GM12878 (cell line): Measurements from ENCODE around the gene DYNC1LI1.

ENCODE experiments used
- ASH2L ChIP-seq: fragments of 300-600, 200-600 bp; sonication (generic); IDR thresholded peaks from 2 replicates; pipeline ENCODE4 v1.6.1; 2017; ENCODE audit warnings: low read depth, mild to moderate bottlenecking, borderline replicate concordance
- FOS ChIP-seq: IDR thresholded peaks from 3 replicates; pipeline ENCODE4 v1.6.1; 2011; ENCODE audit warnings: borderline replicate concordance; ENCODE audit not compliant: insufficient read length; ENCODE audit errors: extremely low read depth
- PAX5 ChIP-seq: IDR thresholded peaks from 2 replicates; pipeline ENCODE4 v1.6.1; 2011; ENCODE audit warnings: low read depth, low read length, borderline replicate concordance
- POLR2A ChIP-seq: IDR thresholded peaks from 2 replicates; pipeline ENCODE4 v1.6.1; 2011; ENCODE audit warnings: low read depth, mild to moderate bottlenecking, low read length
- TAF1 ChIP-seq: IDR thresholded peaks from 2 replicates; pipeline ENCODE4 v1.6.1; 2011; ENCODE audit warnings: mild to moderate bottlenecking, low read depth, low read length, borderline replicate concordance
- USF1 ChIP-seq: IDR thresholded peaks from 2 replicates; pipeline ENCODE4 v1.6.1; 2011; ENCODE audit warnings: borderline replicate concordance, low read depth, mild to moderate bottlenecking, moderate library complexity, mixed read lengths, low read length; ENCODE audit not compliant: insufficient read depth; ENCODE audit errors: extremely low read length
- ZZZ3 ChIP-seq: IDR thresholded peaks from 2 replicates; pipeline ENCODE4 v1.6.1; 2011; ENCODE audit warnings: low read depth; ENCODE audit not compliant: control insufficient read depth, insufficient read length
- TF ChIP-seq, protein P1 (sequence below): fragments of 450-650 bp; IDR thresholded peaks from 2 replicates; pipeline ENCODE4 v1.6.1; 2017; ENCODE audit warnings: mild to moderate bottlenecking, low read depth, inconsistent platforms; ENCODE audit not compliant: poor library complexity, severe bottlenecking
- TF ChIP-seq, protein P2 (sequence below): fragments of 450-650 bp; IDR thresholded peaks from 2 replicates; pipeline ENCODE4 v1.6.1; 2017; ENCODE audit warnings: mild to moderate bottlenecking
- TF ChIP-seq, protein P3 (sequence below): fragments of 450-650 bp; formaldehyde crosslinking; IDR thresholded peaks from 2 replicates; pipeline ENCODE4 v1.4.0; 2020; ENCODE audit warnings: mild to moderate bottlenecking, moderate library complexity
- TF ChIP-seq, protein P4 (sequence below): IDR thresholded peaks from 2 replicates; pipeline ENCODE4 v1.6.1; 2011; ENCODE audit warnings: mild to moderate bottlenecking, low read depth, low read length, moderate library complexity; ENCODE audit not compliant: insufficient replicate concordance

DNA sequence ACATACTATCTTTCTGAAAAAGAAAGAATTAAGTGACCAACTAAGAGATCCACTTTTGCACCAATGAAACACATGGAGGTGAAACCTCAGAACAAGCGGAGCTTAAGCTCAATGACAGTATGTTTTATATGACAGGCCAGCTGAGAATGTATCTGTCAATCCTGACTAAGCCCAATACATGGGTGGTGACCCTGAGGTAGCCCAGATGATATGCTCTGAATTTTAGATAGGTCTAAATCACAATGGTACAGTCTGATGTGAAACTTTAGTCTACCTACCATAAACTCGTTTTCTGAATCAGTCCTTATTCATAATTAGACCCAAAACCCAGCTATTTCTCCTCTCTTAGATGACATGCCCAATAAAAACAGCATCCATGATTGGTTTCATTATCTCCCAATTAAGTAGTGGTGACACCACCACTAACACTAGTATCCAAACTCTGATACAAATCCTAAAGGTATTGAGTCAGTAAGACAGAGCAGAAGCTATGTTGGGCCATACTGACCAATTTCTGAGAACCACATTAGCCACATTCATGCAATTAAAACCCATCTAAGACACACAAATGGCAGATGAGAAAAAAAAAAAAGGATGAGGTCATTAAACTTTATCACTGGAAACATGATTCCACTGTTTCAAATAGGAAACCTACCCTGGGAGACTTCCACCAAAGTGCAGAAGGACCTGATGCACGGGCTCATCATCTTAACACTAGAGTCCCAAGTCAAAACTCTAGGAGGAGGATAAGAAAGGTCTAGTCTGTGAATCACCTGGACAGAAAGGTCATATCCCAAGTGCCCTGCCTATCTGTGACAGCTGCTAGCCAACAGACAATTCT, 88.6 kb downstream of the DYNC1LI1 start:
- TF ChIP-seq PAX5 (no peak), POLR2A (no peak), USF1 (no peak), TAF1 (no peak), FOS (no peak), ASH2L (no peak), ZZZ3 (no peak)
- TF ChIP-seq, protein P1, sequence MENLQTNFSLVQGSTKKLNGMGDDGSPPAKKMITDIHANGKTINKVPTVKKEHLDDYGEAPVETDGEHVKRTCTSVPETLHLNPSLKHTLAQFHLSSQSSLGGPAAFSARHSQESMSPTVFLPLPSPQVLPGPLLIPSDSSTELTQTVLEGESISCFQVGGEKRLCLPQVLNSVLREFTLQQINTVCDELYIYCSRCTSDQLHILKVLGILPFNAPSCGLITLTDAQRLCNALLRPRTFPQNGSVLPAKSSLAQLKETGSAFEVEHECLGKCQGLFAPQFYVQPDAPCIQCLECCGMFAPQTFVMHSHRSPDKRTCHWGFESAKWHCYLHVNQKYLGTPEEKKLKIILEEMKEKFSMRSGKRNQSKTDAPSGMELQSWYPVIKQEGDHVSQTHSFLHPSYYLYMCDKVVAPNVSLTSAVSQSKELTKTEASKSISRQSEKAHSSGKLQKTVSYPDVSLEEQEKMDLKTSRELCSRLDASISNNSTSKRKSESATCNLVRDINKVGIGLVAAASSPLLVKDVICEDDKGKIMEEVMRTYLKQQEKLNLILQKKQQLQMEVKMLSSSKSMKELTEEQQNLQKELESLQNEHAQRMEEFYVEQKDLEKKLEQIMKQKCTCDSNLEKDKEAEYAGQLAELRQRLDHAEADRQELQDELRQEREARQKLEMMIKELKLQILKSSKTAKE, result no peak
- TF ChIP-seq, protein P2, sequence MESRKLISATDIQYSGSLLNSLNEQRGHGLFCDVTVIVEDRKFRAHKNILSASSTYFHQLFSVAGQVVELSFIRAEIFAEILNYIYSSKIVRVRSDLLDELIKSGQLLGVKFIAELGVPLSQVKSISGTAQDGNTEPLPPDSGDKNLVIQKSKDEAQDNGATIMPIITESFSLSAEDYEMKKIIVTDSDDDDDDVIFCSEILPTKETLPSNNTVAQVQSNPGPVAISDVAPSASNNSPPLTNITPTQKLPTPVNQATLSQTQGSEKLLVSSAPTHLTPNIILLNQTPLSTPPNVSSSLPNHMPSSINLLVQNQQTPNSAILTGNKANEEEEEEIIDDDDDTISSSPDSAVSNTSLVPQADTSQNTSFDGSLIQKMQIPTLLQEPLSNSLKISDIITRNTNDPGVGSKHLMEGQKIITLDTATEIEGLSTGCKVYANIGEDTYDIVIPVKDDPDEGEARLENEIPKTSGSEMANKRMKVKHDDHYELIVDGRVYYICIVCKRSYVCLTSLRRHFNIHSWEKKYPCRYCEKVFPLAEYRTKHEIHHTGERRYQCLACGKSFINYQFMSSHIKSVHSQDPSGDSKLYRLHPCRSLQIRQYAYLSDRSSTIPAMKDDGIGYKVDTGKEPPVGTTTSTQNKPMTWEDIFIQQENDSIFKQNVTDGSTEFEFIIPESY, result no peak
- TF ChIP-seq, protein P3, sequence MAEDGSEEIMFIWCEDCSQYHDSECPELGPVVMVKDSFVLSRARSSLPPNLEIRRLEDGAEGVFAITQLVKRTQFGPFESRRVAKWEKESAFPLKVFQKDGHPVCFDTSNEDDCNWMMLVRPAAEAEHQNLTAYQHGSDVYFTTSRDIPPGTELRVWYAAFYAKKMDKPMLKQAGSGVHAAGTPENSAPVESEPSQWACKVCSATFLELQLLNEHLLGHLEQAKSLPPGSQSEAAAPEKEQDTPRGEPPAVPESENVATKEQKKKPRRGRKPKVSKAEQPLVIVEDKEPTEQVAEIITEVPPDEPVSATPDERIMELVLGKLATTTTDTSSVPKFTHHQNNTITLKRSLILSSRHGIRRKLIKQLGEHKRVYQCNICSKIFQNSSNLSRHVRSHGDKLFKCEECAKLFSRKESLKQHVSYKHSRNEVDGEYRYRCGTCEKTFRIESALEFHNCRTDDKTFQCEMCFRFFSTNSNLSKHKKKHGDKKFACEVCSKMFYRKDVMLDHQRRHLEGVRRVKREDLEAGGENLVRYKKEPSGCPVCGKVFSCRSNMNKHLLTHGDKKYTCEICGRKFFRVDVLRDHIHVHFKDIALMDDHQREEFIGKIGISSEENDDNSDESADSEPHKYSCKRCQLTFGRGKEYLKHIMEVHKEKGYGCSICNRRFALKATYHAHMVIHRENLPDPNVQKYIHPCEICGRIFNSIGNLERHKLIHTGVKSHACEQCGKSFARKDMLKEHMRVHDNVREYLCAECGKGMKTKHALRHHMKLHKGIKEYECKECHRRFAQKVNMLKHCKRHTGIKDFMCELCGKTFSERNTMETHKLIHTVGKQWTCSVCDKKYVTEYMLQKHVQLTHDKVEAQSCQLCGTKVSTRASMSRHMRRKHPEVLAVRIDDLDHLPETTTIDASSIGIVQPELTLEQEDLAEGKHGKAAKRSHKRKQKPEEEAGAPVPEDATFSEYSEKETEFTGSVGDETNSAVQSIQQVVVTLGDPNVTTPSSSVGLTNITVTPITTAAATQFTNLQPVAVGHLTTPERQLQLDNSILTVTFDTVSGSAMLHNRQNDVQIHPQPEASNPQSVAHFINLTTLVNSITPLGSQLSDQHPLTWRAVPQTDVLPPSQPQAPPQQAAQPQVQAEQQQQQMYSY (CRISPR knock-in tag), result no peak
- TF ChIP-seq, protein P4, sequence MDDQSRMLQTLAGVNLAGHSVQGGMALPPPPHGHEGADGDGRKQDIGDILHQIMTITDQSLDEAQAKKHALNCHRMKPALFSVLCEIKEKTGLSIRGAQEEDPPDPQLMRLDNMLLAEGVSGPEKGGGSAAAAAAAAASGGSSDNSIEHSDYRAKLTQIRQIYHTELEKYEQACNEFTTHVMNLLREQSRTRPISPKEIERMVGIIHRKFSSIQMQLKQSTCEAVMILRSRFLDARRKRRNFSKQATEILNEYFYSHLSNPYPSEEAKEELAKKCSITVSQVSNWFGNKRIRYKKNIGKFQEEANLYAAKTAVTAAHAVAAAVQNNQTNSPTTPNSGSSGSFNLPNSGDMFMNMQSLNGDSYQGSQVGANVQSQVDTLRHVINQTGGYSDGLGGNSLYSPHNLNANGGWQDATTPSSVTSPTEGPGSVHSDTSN, result no peak
